ENCODE data around the gene COL24A1. TPM values are rescaled to one million over a fixed set of nuclear protein-coding genes. Genes with fewer than 3 reads are reported as not detected.
A peak's percentile ranks its signal among the peaks of the same experiment; 100 is the strongest.

Gene COL24A1
- polyA plus RNA-seq (0.01 TPM in 1 of 3 replicates, not detected in the others), polyA minus RNA-seq (not detected in 3 replicates)
- polyA plus RNA-seq (2011; ENCODE audit: low read depth): not detected
- not detected in 2 replicates for polyA plus RNA-seq (2011; cell fraction: cytosol; rRNA removed)
- 0.03 and 0.05 TPM in 2 replicates for polyA plus RNA-seq (2011; cell fraction: nucleus; rRNA removed)
- polyA plus RNA-seq (2012; ENCODE audit: low replicate concordance): not detected in 2 replicates
- polyA minus RNA-seq (2011; cell fraction: cytosol; rRNA and poly(A)+ RNA removed): not detected
- polyA minus RNA-seq (2011; cell fraction: nucleus; rRNA and poly(A)+ RNA removed): not detected in 2 replicates

DNA sequence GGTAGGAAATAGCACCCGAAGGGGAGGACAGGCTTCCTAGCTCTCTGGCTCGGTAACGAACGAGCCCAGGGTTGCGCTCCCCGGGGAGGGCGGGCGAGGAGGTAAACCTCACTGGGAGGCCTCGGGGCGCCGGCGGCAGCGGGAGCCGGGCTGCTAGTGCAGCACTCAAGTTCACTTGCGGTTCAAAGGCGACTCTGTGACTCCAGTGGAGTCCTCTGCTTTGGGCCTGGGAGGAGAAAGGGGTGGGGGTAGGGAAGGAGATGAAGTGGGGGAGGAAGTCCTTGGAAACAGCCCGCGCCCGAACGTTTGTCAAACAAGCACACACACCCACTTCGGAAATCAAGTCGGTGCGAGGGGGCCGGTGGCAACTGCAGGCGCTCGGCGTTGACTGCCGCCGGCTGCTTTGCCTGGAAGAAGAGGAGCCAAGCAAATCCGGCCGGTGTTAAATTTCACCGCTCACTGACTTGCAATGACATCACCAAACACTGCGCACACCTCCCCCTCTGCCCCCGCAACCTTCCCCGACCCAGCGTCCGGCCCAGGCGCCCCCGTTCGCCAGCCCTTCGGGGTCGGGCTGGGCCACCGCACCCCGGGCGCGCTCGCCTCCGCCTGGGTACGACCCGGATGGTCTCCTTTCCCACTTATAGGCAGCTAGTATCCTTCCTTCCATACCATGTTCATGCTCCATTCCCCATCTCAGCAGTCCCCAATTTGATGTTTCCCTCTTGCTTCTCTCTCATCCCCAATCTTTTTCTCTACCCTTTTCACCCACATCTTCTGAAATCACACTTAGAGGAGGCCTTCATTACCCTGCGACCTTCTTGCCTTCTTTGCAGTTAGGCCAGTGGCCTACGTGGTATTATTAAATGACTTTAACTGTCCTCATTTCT, at the start of gene COL24A1:
COL24A1 (minus strand) TSS at position 207 of the 890 bp plus-strand sequence. CDS start 376 bp downstream, outside the sequence.
- no peaks in the 10 kb centered on the region for H3K9me3 ChIP-seq (ENCODE audit: control insufficient read depth, low read depth, low read length)
- H3K79me2 ChIP-seq (ENCODE audit: control insufficient read depth, insufficient read depth, low read length): no peaks in the 10 kb centered on the region
- dilution Hi-C loops (cut with MboI; ENCODE audit: extremely low pct_ligation_motif_present, low sequenced_read_pairs): no loop called here
- H3K9me1 ChIP-seq (ENCODE audit: control insufficient read depth, extremely low read depth, insufficient read depth, low read length): no peaks in the 10 kb centered on the region
- FAIRE-seq (no peak), DNase-seq (ENCODE audit: low read depth, low spot score) (no peak)
- no peak within 1 kb of the TSS for H3K9ac ChIP-seq (ENCODE audit: control insufficient read depth, extremely low read depth, insufficient read depth, low read length)
- peaks cover 19% of the 10 kb centered on the region for H3K4me1 ChIP-seq (ENCODE audit: control insufficient read depth, extremely low read depth, insufficient read depth, low read length)
- peak within 1 kb of the TSS in 2 of 3 experiments; percentile 2 to 29 for H3K4me3 ChIP-seq (ENCODE audit: control insufficient read depth in 2 of 3, extremely low read depth in 1 of 3, insufficient read depth in 2 of 3, low read depth in 1 of 3, low read length in 3 of 3)
- no peaks in the 10 kb centered on the region for H3K36me3 ChIP-seq (ENCODE audit: control insufficient read depth in 2 of 2, extremely low read depth in 1 of 2, insufficient read depth in 2 of 2, low read length in 2 of 2)
- H3K27ac ChIP-seq (ENCODE audit: control insufficient read depth, insufficient read depth, low read length): no peak within 1 kb of the TSS
- peak within 1 kb of the TSS; percentile 65 for H3K4me2 ChIP-seq (ENCODE audit: control insufficient read depth, extremely low read depth, insufficient read depth, low read depth, low read length)
- peak; percentile 13 for TF ChIP-seq EZH2 (IDR thresholded peaks at IDR 0.05; ENCODE audit: low read length)
- TF ChIP-seq, protein P1, sequence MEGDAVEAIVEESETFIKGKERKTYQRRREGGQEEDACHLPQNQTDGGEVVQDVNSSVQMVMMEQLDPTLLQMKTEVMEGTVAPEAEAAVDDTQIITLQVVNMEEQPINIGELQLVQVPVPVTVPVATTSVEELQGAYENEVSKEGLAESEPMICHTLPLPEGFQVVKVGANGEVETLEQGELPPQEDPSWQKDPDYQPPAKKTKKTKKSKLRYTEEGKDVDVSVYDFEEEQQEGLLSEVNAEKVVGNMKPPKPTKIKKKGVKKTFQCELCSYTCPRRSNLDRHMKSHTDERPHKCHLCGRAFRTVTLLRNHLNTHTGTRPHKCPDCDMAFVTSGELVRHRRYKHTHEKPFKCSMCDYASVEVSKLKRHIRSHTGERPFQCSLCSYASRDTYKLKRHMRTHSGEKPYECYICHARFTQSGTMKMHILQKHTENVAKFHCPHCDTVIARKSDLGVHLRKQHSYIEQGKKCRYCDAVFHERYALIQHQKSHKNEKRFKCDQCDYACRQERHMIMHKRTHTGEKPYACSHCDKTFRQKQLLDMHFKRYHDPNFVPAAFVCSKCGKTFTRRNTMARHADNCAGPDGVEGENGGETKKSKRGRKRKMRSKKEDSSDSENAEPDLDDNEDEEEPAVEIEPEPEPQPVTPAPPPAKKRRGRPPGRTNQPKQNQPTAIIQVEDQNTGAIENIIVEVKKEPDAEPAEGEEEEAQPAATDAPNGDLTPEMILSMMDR (optimal IDR thresholded peaks at IDR 0.05 in 1 of 3, IDR thresholded peaks at IDR 0.05 in 1 of 3, conservative IDR thresholded peaks at IDR 0.05 in 1 of 3; ENCODE audit: extremely low read depth in 1 of 3, insufficient read depth in 2 of 3, low read length in 3 of 3): no peak
- H4K20me1 ChIP-seq (ENCODE audit: control insufficient read depth, extremely low read depth, insufficient read depth, low read length): no peaks in the 10 kb centered on the region
- H2AFZ ChIP-seq (ENCODE audit: control insufficient read depth, low read length): peak within 1 kb of the TSS; percentile 50
- H3K27me3 ChIP-seq (ENCODE audit: control insufficient read depth, extremely low read depth, insufficient read depth, low read length): peaks cover 28% of the 10 kb centered on the region

- no peaks in the 10 kb centered on the region for H3K79me2 ChIP-seq (ENCODE audit: control insufficient read depth, insufficient read depth, low read length)
- no peak for TF ChIP-seq EZH2 (IDR thresholded peaks at IDR 0.05; ENCODE audit: low read length)
- H2AFZ ChIP-seq (ENCODE audit: control insufficient read depth, low read length): no peak overlapping the region
- no peaks in the 10 kb centered on the region for H3K36me3 ChIP-seq (ENCODE audit: control insufficient read depth in 2 of 2, extremely low read depth in 1 of 2, insufficient read depth in 2 of 2, low read length in 2 of 2)
- FAIRE-seq: no peak
- no peak overlapping the region for H3K9ac ChIP-seq (ENCODE audit: control insufficient read depth, extremely low read depth, insufficient read depth, low read length)
- dilution Hi-C loops (cut with MboI; ENCODE audit: extremely low pct_ligation_motif_present, low sequenced_read_pairs): no loop called here
- no peaks in the 10 kb centered on the region for H3K9me3 ChIP-seq (ENCODE audit: control insufficient read depth, low read depth, low read length)
- H4K20me1 ChIP-seq (ENCODE audit: control insufficient read depth, extremely low read depth, insufficient read depth, low read length): no peaks in the 10 kb centered on the region
- no peaks in the 10 kb centered on the region for H3K4me1 ChIP-seq (ENCODE audit: control insufficient read depth, extremely low read depth, insufficient read depth, low read length)
- no peak overlapping the region for H3K27ac ChIP-seq (ENCODE audit: control insufficient read depth, insufficient read depth, low read length)
- no peaks in the 10 kb centered on the region for H3K9me1 ChIP-seq (ENCODE audit: control insufficient read depth, extremely low read depth, insufficient read depth, low read length)
- no peak overlapping the region for H3K4me2 ChIP-seq (ENCODE audit: control insufficient read depth, extremely low read depth, insufficient read depth, low read depth, low read length)
- no peaks in the 10 kb centered on the region for H3K27me3 ChIP-seq (ENCODE audit: control insufficient read depth, extremely low read depth, insufficient read depth, low read length)
- H3K4me3 ChIP-seq (ENCODE audit: control insufficient read depth in 2 of 3, extremely low read depth in 1 of 3, insufficient read depth in 2 of 3, low read depth in 1 of 3, low read length in 3 of 3): no peak overlapping the region
- no peak for DNase-seq (ENCODE audit: low read depth, low spot score)
These were observed 49.2 kb upstream of the COL24A1 start for GRCh38 chr1:86205741-86206140.

All from keratinocyte (primary cell).